NCI-H446 (cell line): ENCODE results near the gene CNKSR2.

Source experiments
- DNase-seq, 2 experiments: peaks; one replicate each; lab custom pipeline; 2025; lab: John Stamatoyannopoulos, UW

The CNKSR2 gene

DNA sequence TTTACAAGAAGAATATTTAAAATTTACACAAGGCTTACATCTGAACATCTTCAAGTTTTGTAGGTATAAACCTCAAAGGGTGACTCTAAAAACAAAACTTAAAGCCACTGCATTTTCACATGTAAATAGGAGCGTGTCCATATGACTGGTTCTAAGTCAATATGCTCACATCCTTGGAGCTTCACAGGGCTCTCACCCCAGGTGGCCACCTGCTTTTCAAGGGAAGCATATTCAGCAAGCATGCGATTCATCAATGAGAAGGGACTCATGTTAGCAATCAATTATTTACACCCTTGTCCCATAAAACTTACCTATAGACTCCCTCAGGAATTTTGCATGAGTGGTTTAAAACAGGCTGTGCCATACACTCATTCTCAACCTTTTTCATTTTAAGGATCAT, 301.7 kb downstream of the CNKSR2 start:
- DNase-seq, result no peak

- DNase-seq, result no peak
Observed at GRCh38 chrX:21678048-21678612, 303.9 kb downstream of the CNKSR2 start.

GRCh38 chrX:21683941-21684340, 309.7 kb downstream of the CNKSR2 start:
- no peak for DNase-seq

GRCh38 chrX:21691512-21692018, 317.3 kb downstream of the CNKSR2 start:
- no peak for DNase-seq

- no peak for DNase-seq
Observed at GRCh38 chrX:21698272-21698671, 324.1 kb downstream of the CNKSR2 start.

DNA sequence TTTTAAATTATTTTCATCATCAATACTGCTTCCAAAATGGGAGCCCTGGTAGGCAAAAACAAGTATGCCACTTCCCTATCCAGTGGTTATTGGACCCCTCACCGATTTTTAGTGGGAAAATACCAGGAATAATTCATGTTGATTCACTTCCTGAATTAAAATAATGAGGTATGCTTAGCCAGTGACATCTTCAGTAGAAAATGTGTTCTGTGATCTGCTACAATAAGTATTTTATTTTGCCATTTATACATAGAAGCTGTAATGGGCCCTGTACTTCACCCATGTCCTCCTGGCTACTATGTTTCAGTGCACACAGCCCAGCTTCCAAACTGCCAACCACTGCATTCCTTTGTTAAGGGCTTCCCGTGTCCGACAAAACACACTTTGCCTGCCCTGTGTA, 324.9 kb downstream of the CNKSR2 start:
- DNase-seq, result no peak

GRCh38 chrX:21700275-21700674, 326.1 kb downstream of the CNKSR2 start:
- DNase-seq, result no peak

- no peak for DNase-seq
Observed at GRCh38 chrX:21700967-21701366, 326.7 kb downstream of the CNKSR2 start.

- no peak for DNase-seq
Observed at GRCh38 chrX:21702725-21703124, 328.5 kb downstream of the CNKSR2 start.
